Measurements from ENCODE around the gene OR2T3.
"Not testable (repeated sequence)": the region's sequence is repeated elsewhere in the genome, so short reads cannot be mapped to it uniquely, and the experiment has no call there.

DNA sequence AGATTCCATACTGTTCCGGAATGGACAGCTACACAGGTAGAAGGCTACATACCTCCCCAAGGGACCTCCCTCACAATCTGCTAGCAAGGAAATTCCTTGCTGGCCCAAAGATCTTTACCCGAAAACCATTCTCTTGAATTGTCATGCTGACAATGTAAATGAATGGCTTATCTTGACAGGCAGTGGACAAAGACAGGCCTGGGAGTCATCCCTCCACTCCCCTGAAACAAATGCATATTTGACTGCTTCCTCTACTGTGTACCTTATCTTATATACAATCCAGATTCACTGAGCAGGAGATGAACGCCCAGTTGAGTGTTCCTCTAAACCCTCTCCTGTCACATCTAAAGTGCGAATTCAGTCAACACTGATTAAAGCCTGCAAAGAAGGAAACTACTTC lies 28.5 kb upstream of the OR2T3 start:
- TF ChIP-seq, protein P1, sequence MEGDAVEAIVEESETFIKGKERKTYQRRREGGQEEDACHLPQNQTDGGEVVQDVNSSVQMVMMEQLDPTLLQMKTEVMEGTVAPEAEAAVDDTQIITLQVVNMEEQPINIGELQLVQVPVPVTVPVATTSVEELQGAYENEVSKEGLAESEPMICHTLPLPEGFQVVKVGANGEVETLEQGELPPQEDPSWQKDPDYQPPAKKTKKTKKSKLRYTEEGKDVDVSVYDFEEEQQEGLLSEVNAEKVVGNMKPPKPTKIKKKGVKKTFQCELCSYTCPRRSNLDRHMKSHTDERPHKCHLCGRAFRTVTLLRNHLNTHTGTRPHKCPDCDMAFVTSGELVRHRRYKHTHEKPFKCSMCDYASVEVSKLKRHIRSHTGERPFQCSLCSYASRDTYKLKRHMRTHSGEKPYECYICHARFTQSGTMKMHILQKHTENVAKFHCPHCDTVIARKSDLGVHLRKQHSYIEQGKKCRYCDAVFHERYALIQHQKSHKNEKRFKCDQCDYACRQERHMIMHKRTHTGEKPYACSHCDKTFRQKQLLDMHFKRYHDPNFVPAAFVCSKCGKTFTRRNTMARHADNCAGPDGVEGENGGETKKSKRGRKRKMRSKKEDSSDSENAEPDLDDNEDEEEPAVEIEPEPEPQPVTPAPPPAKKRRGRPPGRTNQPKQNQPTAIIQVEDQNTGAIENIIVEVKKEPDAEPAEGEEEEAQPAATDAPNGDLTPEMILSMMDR (conservative IDR thresholded peaks at IDR 0.05; ENCODE audit: low read depth, low read length), result not testable (repeated sequence)
- not testable (repeated sequence) for TF ChIP-seq SMC3 (IDR thresholded peaks at IDR 0.05; ENCODE audit: low read depth, low read length)
